Measurements from ENCODE around the gene SORCS1.

The SORCS1 gene

DNA sequence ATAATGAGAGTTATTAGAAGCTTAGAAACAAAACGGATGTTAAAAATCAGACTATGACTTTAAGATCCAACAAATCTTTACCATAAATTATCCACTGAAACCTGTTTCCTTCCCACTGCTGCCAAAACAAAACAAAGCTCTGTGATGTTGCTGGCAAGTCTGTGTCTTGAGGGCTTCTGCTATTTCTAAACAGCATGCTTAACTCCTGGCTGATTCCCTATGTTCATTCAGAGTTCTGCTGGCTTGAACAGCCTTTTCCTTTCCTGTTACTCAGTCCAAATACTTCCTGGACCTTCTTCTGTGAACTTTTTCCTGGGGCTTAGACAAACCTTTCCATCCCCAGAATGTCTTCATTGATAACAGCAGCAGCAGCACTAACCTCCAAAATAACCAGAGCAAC, 448.1 kb downstream of the SORCS1 start:
- no peak for DNase-seq

DNA sequence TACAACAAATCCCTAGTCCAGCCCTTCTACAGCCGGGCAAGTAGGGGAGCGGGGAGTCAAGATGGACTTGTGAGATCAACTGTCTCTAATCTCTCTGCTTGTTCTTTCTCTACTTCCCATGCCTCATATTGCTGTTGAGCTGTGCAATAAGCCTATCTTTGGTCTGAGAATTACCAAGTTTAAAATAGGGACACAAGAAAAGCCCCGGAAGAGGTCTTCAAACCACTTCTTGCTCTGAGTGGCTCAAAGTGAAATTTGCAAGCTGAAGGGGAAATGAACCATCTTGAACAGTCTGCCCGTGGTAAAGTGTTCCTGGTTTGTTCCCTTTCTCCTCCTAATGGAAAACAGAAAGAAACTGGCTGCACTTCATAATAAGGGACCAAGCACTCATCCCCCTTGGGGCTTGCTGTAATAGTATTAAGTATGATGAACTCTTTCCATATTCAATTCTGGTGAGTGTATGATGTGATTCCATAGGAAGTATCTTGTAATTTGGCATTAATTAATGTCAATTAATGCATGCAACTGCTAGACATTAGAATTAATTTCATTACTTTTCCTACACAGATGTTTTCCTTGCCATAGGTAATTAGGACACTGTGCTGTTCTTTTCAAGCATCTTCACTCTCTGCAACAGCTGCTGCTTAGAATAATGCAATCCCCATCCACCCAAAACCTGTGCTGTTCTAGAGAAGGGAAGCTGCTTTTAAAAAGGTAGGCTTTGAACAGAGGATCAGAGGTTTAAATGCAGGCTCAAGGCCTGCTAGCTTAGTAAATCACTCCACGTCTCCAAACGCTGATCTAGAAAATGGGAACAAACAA, 449.6 kb downstream of the SORCS1 start:
- no peak for DNase-seq

DNA sequence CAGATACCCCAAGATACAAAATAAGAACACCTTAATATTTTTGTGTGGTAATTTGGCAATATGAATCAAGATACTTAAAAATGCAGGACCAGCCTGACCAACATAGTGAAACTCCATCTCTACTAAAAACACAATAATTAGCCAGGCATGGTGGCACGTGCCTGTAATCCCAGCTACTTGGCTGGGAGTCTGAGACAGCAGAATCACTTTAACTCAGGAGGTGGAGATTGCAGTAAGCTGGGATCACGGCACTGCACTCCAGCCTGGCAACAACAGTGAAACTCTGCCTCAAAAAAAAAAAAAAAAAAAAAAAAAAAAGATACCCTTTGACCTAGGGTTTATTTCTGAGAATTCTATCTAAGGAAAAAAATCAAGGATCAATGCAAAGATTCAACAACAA, 450.7 kb downstream of the SORCS1 start:
- no peak for DNase-seq

DNA sequence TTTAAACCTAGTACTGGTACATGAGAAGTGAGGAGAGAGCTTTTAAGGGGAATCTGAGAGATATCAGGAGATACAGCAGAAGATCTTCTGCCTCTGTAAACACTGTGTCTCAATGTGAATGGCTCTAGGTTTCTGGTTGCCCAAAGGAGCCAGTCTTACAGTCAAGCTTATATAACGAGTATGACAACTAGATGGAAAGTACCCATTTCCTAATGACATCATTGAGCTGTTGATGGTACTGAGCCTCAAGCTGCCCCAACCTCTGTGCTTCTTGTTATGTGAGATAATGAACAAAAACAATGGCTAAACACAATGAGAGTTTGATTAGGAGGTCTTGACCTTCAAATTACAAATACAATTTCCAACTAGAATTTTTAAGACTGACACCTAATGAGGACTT, 451.5 kb downstream of the SORCS1 start:
- no peak for DNase-seq

DNA sequence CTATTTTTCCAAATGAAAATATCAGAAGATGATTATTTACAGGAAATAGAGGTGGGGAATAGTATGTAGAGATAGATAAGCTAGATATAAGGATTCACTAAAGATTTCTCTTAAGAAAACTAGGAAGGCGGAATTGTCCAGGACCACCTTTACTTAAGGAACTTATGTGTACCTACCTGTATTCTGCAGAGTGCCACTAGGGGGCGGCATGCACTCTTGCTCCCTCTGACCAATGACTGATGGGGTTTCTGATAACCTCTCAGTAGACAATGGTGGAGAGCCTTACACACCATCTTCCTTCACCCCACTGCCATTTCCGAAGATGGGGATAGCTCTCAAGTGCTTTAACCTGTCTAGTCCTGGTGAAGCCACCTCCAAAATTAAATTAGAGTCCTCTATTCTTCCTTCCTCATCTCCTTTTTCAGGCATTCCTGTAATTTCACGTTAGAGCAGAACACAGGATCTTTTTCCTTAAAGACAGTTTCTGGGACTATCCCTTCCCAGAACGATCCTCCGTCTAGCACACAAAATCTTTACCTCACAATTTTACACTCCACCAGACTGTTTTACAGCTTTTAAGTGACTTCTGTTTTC, 453.1 kb downstream of the SORCS1 start:
- peak; percentile 49 for DNase-seq

DNA sequence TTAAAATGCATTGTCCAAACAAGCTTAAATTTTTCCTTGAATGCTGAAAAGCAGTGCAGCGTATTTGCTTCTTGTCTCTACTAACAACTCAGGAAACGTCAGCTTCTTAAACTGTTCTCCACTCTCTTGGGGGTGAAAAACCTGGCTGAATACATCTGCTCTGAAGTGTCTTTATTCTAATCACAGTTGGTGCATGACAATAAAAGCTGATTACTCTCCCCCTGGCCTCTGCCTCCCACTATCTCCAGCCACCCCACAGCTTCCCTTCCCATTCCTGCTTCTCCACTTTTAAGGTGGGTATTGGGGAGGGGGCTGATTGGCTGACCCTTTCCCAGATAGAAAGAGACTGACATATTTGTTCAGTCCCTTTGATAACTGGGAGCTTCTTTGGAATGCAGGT, 456.0 kb downstream of the SORCS1 start:
- DNase-seq: no peak

DNA sequence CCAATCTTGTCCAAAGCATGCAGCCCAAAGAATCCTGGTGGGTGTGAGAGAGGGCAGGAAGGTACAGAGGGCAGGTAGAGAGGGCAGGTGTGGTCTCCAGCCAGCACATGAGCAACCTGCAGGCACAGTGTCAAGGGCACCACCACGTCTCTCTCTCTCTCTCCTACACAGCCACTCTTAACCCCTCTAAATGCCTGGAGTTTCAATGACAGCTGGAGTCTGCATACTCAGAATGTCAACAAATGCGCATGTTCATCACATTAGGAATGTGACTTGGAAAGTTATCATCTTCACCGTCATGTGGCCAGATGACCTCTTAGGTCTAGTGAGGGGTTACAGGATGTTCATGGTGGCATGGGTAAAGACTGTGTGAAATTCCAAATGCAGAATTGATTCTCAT, 456.8 kb downstream of the SORCS1 start:
- DNase-seq: no peak

DNA sequence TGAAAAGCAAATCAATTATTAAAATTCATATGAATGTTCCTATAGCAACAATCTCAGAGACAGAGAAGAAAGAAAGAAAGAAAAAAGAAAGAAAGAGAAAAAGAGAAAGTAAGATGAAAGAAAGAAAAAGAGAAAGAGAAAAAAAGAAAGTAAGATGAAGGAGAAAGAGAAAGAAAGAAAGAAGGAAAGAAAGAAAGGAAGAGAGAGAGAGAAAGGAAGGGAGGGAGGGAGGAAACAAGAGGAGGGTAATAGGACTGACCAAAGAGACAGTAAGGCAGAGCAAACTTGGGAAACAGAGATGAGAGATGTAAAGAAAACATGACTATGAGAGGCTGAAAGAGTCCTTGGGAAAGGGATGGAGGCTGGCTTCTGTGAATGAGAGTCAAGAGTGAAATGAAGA, 458.4 kb downstream of the SORCS1 start:
- DNase-seq: no peak

DNA sequence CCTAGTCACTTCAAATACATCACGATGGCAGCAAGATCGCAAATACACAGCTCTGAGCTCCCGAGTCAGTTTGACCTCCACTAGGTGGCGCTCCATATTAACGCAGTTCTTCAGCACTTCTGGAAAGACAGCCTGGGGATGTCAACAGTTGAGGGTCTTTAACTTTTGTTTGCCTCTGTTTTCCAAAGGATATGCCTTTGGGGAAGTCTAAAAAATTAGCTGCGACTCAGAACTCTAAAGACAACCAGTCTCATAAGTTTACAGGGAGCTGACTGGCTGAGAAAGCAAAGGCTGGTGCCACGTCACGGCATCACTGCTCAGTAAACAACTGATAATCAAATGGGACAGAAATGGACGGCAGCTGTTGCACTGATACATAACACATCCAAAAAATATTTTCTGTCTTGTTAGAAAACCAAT, 458.8 kb downstream of the SORCS1 start:
- peak; percentile 50 for DNase-seq

DNA sequence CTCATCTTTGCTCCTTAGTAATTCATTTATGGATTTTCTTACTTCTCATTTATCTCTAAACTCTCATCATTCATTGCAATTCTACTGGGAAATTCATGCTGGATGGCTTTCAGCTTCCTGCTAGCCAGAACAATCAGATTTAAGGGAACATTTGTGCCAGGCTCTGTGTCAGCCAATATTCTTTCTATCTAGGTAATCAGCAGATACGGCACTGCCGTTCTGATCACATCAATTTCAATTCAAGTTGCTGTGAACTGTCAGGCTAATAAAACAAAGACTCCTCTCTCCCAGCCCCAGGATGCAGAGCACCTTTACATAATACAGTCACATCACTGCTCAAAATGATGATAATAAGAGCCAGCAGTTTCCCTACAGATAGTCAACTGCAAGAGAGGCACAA, 468.3 kb downstream of the SORCS1 start:
- no peak for DNase-seq

DNA sequence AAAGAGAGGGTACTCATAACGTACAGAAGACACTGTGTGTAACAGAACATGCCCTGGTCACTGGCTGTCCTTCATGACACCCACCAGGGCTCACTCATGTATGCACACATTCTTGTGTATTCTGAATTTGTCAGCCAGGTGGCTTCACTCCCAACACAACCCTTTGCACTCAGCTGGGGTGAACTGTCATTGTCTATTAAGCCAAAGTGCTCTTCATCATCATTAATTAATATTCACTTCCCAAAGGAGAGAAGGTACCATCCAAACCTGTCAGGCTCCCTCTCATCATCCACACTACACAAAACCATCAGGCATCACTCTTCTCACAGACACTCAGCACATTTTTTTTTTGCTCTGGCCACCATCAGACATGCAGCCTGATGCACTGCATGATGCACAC, 469.8 kb downstream of the SORCS1 start:
- DNase-seq: no peak

DNA sequence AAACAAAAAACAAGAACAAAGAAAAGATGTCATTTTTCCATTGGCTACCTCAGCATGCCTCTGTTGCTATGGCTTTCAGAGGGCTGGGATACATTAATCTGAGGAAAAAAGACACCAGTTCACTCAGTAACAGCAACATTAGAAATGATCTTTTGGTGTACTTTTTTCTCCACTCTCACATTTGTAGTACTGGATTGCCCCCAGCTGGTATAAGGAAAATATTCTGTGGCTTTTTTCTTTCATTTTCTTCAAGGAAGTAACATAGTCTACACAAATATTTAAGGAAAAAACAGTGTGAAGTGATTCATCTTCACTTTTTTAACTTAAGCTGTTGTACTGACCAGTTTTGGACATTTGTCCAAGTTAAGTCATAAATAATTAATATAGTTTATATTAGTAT, 482.3 kb downstream of the SORCS1 start:
- no peak for DNase-seq

DNA sequence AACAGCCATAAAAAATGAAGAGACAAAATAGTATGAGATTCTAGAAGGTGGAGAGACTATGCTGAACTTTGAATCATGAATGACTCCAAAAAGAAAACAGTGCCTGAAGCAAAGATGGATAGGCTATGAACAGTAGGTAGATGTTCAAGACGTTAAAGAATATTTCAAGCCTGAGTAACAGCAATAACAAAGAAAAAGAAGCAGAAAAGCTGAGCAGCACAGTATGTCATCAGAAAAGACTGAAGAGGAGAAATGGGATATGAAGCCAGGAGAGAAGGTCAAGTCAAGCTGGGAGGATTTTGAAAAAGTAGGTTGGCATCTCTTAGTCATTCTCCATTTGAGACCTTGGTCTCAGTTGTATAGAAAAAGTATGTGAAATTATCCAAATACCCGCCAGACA, 484.4 kb downstream of the SORCS1 start:
- DNase-seq: no peak

DNA sequence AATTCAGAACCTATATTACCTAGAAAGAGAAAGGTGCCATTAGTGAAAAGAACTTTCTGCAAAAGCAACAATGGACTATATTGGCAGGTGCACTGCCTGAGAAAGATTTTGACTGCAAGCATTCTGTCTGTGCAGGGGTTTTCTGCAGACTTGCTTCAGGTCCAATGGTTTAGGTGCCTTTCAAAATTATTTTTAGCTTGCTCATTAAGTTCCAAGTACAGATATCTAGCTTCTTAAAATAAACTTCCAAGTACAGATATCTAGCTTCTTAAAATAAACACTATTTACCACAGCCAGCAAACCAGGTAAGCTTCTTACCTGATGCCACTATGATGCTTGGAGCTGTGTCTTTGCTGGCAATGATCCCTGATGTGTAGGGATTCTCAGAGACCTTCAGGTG, 485.2 kb downstream of the SORCS1 start:
- no peak for DNase-seq

DNA sequence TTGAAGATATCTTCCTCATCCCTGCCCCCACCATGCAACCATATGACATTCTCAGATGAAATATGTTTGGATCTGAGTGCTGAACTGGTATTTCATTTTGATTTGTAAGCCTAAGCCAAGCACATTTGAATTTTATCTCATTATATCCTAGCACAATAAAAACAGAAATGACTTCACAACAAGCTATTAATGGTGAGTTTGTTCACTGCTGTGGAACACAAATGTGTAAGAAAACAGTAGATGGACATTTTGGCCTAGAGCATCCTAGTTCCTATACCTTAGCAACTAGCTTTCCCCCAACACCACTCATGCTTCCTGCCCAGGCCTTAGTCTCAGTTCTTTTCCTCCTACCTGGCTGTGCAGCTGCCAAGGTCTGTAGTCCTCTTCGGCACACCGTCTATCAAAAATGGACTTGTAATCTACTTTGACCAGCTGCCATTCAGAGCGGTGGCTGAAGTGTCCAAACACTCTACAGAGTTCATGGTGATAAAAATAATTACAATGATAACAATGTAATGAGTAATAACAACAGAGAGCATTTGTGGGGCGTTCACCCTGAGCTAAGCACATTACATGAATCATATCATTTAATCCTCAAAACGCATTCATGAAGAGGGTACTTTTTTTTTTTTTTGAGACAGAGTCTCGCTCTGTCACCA, 491.9 kb downstream of the SORCS1 start:
- no peak for DNase-seq

DNA sequence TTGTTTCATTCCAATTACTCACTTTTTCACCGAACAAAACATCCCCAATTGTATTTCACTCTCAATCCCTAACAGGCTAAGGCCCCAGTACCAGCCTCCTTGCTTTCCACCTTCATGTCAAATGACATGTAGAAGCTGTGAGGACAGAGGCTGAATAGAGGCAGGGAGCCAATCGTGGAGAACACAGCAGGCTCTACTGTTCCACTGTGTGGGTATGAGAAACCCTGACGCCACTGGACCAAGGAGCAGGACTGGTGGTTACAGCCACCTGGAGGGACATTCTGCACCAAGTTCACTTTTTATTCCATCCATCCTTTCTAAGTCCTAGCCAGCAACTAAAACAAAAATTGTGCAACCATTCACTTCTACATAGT, 502.8 kb downstream of the SORCS1 start:
- DNase-seq: no peak

DNA sequence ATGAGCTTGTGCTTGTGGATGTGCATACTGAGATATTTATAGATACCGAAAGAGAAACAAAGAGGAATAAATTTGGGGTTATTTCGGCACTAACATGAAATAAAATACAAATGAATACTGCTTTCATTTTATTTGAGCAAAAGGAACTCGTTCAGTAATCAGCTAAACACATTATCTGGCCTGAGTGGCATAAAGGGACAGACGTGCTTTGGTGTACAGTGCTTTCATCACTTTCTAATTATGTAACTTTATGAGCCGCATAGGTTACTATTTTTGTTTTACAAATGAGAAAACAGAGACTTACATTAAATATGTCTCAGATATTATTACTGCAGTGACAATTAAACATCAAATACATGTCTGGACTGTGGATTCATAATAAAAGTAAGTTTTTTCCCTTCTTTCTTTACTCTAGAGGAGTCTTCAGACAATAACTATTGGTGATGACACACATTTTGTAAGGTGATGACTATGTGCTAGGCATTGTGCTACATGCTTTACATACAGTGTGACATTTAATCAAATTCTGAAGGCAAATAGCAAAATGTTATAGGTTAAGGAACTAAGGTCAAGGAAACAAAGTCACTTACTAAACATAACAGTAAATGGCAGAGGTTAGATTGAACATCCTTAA, 503.3 kb downstream of the SORCS1 start:
- no peak for DNase-seq

DNA sequence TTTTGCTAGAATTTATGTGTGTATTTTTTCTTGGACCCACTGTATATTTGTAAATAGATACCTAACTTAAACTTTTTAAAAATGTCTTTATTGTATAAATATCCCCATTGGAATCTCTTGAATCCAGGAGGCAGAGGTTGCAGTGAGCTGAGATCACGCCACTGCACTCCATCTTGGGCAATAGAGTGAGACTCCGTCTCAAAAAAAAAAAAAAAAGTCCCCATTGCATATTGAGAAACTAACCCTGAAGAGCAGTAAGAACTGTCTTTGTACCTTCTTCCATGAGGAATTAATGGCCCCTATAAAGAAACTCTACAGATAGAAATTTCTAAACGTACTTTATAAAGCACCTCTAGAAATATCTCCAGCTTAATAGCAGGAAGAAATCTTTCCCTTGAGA, 504.0 kb downstream of the SORCS1 start:
- no peak for DNase-seq

DNA sequence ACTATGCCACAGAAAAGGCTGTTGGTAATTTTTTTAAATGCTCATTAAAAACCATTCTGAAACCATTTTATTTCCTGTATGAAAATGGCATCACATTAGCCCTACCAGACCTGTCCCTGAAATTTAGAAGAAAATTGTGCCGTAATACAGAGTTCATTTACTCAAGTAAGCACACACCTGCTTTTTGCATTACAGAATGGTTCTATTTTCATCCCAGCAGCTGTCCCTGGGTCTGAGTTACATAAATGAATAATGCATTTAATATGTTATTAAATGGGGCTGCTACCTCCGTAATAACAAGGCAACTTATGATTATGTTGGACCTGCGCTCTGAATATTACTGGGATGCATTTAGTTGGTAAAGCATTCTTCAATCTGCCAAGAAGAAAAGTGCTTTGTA, 508.9 kb downstream of the SORCS1 start:
- no peak for DNase-seq

DNA sequence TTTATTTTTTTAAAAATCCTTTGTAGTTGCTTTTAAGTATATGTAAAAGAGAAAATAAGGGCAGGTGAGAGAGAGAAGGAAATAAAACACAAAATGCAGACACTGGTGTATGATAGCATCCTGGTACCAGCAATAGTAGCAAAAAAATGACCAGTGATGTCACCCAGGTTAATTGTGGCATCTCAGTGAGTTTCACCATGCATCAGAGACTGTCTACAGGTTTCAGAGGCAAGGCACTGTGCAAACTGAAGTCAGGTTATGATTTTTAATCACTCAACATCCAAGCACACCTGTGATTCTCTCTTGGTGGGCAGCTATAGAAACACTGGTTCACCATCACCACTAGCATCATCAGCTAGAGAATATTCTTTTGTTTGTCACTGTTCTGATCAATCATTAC, 509.3 kb downstream of the SORCS1 start:
- DNase-seq: no peak

DNA sequence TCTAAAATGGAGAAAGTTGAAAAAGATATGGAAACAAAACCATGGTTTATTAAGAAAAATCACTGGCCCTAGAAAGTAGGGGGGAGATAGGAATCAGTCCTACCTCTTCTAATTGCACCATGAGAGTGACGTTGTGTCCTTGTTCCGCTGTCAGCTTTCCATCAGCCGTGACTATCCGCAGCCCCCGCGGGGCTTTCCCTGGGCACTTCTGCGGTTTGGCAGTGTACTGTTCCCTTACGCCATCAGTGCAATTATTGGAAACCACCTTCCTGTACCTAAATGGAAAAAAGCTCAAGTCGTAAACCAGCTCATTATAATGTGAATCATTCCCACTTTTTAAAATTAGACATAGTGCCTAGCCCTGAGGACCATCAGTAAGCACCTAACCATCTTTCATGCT, 512.2 kb downstream of the SORCS1 start:
- peak; percentile 2 for DNase-seq

DNA sequence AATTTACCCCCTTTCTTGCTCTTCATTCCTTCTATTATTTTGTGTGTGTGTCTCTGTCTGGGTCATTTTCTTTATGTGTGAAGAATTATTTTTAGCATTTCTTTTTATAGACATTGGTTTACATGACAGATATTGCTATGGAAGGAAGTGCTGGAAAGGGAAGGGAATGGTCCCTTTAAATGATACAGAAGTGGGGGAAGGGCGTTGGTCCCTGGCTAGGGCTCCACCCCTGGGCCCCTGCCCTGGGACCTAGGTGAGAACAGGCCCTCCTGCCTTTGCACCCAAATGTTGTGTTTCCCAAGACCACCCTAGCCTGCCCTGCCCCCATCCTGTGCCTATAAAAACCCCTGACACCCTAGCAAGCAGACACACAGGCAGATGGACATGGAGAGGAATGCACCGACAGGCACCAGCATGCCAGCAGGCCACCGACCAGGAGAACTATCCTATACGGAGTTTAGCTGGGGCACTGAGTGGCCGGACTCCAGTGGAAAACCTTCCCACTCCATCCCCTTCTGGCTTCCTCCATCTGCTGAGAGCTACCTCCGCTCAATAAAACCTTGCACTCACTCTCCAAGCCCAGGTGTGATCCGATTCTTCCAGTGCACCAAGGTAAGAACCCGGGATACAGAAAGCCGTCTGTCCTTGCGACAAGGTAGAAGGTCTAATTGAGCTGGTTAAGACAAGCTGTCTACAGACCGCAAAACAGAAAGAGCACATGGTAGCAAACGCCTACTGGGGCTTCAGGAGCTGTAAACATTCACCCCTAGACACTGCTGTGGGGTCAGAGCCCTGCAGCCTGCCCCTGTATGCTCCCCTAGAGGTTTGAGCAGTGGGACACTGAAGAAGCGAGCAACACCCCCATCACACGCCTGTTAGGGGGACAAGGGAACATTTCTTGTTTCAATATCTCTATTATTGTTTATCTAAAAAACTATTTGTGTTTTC, 515.7 kb downstream of the SORCS1 start:
- no peak for DNase-seq

DNA sequence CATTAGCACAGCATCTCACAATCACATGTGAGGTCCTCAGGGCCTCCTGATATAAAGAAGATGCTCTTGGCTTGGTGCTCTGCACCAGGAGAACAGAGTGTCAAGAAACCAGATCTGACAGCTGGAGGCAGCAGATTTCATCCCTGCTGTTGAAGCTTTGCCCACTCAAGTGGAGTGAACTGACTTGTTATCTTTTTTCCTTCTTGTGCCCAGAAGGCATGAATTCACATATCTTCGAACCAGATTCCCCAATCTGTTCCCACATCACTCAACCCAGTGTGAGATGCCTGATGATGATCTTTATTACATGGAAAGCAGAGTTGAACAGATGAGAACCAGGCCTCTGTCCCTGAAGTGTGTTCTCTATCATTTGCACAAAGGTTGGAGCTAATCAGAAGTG, 521.0 kb downstream of the SORCS1 start:
- DNase-seq: no peak

Measured in stimulated activated CD4-positive, alpha-beta T cell treated with anti-CD3 and anti-CD28 coated beads, Interleukin-15, amount 100 ng/mL, for 24 hours (primary cell).